SK-MEL-5 (cell line): Measurements from ENCODE around the gene MAT2A. TPM values are rescaled to one million over a fixed set of nuclear protein-coding genes. Genes with fewer than 3 reads are reported as not detected.
"Not testable (repeated sequence)": the region's sequence is repeated elsewhere in the genome, so short reads cannot be mapped to it uniquely, and the experiment has no call there.

Experiments
- DNase-seq: peaks from one replicate; pipeline ENCODE4 v3.0.0-alpha.2; 2016; ENCODE audit warnings: low read depth, low spot score
- in situ Hi-C: cut with HindIII; loops from 2 replicates; pipeline ENCODE4 v1.10.0; 2016; ENCODE audit warnings: low sequenced_read_pairs, high pct_unique_total_duplicates, low pct_unique_long_range_greater_than_20kb
- total RNA-seq: library from RNA; depleted of rRNA; stranded (reverse); fragments of >200 nt; shearing (Covaris generic); gene quantifications from 2 replicates; pipeline ENCODE4 v1.2.3, GENCODE V29; 2014

MAT2A gene
- total RNA-seq, 1 experiment from 2014 or later, result 88.9 TPM

DNA sequence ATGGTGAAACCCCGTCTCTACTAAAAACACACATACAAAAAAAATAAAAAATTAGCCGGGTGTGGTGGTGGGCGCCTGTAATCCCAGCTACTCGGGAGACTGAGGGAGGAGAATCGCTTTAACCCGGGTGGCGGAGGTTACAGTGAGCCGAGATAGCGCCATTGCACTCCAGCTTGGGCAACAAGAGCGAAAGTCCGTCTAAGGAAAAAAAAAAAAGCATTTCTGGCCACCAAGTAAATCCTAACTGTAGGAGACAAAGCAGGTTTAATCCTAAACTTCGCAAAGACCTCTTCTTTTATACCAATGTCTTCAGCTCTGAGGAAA, 21.4 kb downstream of the MAT2A start:
- in situ Hi-C loops, DNase-seq: not testable (repeated sequence)

DNA sequence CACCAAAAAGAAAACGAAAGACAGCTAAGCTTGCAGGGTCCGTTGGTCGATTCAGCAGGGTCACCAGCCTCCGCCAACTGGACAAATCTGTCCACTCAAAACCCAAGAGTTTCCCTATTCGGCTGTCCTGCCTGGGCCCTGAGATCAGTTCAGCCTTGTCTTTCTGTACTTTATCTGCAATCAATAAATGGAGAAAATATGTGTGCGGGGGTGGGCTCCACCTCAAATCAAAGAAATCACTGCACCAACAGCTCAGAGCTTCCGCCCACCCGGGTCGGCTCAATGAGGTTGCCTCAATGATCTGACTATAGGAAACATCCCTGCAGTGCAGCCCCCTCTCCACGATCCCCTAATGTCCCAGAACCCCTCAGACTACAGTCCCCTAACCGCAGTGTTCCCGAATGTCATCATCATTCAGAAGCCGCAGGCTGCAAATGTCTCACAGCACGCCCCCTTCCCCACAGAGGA, 21.9 kb downstream of the MAT2A start:
- DNase-seq, result no peak
- in situ Hi-C loops, result no loop called here

DNA sequence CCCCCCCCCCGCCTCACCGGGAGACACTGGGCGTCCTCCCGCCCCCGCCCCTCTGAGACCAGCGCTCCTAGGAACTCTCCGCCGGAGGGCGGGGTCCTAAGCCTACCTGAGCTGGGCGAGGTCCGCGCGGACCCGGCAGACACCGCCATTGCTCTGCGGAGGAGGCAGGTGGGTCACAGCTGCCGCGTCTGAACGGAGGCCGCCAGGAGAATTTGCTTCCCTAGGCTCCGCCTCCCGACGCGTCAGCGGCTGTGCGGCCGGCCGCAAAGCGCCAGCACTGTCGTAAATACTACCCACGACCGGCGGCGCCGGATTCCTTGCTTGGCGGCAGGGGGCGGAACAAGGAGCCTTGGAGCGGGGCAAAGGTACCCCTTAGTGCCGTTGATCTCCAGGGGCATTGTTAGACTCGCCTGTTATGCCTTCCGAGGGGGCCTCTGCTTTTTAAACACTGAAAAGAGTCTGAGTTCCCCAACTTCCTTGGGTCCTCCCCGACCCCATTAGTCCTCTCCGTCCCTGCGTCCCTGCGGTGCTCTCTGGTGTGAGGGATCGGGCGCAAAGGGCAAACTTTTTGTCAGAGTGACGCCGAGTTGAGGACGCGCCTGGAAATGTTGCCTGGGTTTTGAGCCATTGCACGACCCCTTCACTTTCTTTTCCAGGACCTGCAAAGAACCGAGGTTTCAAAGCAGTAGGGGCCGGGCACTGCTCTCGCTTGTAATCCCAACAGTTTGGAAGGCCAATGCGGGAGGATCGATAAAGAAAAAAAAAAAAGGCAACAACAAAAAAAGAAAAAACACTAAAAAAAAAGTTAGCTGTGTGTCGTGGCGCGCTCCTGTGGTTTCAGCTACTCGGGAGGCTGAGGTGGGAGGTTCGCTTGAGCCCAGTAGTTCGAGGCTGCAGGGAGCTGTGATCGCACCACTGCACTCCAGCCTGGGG, 22.6 kb downstream of the MAT2A start, which contains the start of gene GGCX:
Gene GGCX (minus strand): TSS at position 214 of the 933 bp plus-strand sequence. CDS start 65 bp downstream, at position 149.
- DNase-seq, result peak; percentile 95
- in situ Hi-C loops, result no loop called here

DNA sequence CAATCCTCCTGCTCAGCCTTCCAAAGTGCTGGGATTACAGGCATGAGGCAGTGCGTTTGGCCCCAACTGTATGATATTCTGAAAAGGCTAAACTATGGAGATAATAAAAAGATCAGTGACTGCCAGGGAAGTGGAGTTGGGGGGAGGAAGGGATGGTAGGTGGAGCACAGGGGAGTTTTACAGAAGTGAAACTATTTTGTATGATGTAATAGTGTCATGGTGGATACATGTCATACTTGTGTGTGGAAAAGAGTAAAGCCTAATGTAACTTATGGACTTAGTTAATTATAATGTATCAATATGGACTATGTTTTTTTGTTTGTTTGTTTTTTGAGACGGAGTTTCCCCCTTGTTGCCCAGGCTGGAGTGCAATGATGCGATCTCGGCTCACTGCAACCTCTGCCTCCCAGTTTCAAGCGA, 25.2 kb downstream of the MAT2A start:
- in situ Hi-C loops, result no loop called here
- DNase-seq, result no peak

DNA sequence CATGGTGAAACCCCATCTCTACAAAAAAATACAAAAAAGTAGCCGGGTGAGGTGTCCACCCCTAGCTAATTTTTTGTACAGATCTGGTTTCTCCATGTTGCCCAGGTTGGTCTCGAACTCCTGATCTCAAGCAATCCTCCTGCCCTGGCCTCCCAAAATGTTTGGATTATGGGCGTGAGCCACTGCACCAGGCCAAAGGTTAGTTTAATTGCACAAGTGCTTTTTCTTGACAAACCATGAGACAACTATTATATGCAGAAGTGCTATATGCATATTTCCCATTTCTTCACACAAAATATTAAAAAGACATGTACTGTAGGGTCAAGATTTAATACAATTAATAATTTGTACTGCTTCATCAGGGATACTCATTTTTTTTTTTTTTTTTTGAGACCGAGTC, 27.3 kb downstream of the MAT2A start:
- no peak for DNase-seq
- in situ Hi-C loops, result no loop called here

DNA sequence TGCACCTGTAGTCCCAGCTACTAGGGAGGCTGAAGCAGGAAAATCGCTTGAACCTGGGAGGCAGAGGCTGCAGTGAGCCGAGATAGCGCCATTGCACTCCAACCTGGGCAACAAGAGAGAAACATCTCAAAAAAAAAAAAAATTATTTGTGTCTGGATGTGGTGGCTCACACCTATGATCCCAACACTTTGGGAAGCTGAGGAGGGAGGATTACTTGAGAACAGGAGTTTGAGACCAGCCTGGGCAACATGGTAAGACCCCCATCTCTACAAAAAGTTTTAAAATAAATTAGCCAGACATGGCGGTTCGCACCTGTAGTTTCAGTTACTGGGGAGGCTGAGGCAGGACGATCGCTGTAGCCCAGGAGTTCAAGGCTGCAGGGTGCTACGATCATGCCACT, 36.8 kb downstream of the MAT2A start:
- in situ Hi-C loops, result no loop called here
- DNase-seq, result no peak

DNA sequence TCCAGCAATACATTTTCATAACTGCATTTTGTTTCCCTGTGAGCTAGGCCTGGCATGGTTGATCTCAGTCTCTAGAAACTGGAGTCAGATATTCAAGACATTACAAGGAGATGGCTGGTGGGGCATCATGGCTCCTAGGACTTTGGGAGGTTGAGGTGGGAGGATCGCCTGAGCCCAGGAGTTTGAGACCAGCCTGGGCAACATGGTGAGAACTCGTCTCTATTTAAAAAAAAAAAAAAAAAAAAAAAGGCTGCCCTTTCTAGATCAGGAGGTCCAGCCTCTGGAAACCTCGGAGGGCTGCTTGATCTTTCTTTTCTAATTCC, 38.1 kb downstream of the MAT2A start:
- in situ Hi-C loops, result no loop called here
- DNase-seq, result no peak

DNA sequence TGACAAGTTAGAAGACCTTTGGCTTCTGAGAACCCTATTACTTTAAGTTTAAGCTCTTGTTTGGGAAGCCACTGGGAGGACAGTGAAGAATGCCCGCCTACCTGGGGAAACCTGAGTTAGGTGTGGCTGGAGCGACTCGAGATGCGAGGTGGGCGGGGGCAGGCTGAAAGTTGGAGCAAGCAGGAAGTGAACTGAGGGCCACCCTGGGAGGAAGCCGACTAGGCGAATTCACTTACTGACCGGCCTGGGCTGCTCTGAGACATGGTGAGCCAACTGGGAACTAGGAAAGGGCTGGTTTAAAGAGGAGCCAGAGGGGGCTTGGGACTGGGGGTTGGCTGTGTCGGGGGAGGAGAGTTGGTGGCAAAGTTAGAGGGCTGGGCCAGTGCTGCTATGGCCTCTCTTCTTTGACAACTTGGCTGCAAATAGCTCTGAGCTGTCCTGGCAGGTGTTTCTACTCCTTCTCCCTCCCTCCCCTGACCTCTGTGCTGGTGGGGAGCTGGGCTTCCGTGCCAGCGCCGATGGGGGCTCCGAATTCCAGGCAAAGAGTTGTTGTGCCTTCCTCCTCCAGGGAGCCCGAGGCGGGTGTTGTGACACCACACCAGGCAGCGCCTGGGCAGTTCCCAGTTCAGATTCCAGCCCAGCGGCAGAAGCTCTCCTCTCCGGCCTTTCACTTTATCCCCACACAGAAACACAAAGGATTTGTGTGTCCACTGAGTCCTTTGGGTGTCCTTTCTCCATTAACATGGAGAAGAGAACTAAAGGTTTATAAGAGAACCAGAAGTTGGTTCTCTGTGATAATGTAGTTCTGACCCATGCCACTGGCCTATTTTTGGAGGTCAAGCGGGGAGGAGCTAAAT, 38.6 kb downstream of the MAT2A start, which contains the start of gene VAMP8:
Gene VAMP8 (plus strand): TSS at position 201 of the 857 bp plus-strand sequence. CDS start 61 bp downstream, at position 262.
- in situ Hi-C loops, result no loop called here
- peak; percentile 56 for DNase-seq

DNA sequence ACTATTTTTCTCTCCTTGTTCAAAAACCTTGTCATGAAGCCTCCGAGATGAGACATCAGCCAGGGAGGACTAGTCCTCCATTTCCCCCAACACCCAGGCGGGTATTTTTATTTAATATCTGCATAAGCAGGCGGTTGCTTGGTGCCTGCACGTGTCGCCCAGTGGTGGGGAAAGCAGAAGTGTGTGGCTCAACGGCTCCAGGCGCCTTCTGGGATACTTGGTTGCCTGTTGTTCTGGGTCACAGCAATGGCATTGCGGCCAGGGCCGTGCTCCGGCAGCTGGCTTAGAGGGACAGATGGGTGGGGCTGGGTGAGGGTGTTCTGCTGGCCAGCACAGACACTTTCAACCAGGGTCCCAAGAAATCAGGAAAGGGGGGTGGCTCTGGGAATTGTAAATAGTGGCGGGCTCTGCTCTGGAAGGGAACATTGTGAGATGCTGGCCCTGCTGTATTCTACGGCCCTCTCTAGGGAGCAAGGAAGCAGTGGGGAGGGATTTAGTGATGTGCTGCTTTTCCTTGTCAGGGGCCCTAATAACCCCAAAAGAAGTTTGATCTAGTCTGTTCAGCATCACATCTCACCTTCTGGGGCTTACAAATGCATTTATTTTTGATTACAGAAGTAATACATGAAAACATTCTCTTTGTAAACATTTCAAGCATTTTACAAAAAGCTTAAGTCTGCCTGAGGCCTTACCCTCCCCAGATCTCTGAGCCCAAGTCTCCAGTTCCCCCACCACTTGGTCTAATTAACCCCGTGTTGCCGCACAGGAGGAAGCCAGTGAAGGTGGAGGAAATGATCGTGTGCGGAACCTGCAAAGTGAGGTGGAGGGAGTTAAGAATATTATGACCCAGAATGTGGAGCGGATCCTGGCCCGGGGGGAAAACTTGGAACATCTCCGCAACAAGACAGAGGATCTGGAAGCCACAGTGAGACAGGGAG, 39.5 kb downstream of the MAT2A start:
- DNase-seq, result no peak
- in situ Hi-C loops, result no loop called here

DNA sequence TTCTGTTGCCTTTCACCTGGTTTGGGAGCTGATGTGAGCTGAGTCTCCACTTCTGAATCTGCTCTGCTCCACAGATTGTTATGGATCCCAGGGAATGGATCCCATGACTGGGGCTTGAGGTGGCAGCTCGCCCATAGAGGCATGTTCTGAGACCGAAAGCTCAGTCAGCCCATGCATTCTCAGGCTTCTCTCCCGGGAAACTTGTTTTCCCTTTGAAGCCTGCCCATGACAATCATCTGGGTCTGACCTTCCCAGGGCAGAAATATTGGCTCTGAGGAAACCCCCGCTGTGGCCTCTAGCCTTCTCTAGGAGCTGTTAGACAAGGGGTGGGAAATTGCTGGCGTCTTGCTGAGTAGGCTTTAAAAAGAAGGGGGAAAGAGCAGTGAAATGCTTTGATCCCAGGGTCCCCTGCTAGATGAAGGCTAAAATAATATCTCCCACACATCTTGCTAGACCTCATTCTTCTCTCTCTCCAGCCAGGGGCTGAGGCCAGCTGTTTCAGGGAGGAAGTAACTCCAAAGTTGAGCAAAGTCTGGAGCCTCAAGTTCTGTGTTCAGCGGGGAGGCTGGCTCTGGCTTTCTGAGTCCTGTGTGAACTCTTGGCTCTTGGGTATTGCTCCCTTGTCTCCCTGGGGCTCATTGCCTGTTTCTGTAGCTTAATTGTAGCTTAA, 40.4 kb downstream of the MAT2A start:
- in situ Hi-C loops, result no loop called here

DNA sequence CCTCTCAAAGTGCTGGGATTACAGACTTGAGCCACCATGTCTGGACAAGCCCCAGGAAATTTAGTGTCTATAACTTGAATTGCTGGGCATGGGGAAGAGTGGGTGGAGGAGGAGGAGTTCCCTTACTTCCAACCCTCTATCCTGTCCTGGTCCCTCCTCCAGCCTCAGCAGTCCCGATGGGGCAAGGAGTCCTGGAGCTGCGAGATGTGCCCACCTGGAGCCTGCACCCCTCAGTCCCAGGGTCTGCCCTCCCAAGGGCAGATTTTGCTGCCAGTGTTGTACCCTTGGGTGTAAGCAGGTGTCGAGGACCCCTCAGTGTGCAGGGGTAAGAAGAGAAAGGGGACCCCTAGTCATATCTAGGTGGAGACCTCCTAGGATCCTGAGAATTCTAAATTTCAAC, 41.2 kb downstream of the MAT2A start:
- DNase-seq, result no peak
- in situ Hi-C loops, result no loop called here

More for the DNA sequence above, 40.4 kb downstream of the MAT2A start:
- DNase-seq, result no peak

DNA sequence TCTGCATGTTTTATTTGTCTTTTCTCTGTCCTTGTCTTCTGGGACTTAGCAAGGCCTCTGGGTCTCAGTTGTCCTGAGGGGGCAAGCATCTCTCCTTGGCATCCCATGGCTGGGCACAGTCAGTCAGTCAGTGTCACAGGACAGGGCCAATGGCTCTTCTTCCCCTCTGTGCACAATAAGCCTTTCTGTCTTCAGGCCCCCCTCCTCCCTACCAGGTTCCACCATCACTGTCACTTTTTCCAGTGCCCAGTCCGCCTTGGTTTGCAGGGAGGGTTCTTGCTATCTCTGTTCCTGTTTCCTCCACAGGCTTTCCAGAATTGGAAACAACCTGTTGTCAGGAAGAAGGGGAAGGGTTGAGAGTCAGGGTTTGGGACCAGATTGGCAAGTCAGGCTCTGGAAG, 43.5 kb downstream of the MAT2A start:
- in situ Hi-C loops, result no loop called here
- DNase-seq, result peak; percentile 32

DNA sequence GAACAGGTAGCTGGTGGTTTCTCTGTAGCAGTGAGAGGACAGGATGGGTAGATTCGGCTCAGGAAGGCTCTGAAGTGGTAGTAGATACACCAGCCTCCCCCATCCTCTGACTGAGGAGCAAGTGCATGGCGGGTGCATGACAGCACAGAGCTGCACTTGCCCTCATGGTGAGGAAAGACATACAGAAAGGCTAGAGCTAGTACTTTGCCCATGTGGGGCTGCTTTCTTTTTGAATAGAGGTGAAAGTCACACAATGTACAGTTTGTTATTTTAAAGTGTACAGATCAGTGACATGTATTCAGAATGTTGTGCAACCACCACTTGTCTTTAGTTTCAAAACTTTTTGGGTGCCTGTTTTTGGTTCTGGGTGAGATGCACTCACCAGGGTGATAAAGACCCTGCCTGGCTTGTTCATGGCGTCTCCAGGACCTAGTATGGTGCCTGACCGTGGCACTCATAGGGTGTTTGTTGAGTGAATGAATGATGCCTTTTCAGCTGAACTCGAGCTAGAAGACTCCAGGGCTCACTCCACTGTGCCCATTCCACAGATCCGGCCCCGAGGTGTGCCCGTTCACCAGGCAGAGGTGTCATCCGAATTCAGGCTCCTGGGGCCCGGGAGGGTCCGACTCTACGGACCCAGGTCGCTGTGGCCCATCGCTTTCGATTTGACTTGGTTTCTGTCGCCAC, 44.8 kb downstream of the MAT2A start:
- in situ Hi-C loops, result no loop called here
- no peak for DNase-seq

DNA sequence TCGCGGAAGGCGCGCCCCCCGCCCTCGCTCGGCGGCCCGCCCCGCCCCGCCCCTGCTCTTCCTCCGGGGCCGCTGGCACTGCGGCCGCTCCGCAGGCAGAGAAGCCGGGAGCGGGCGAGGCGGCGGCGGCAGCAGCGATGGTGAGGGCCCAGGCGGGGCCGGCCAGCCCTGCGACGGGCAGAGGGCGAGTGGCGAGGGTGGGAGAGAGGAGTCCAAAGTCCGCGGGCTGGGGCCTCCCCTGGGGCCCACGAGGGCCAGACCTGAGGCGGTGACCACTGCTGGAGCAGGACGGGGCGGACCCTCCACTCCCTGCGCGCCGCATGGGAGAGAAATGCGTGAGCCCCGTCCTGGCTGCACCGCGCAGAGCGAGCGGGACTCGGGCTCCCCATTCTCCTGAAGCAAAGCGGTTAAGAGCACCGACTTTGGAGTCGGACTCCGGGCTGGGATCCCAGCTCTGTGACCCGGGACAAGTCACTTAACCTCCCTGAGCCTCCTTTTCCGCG, 45.4 kb downstream of the MAT2A start, which contains the start of gene VAMP5:
Gene VAMP5 (plus strand): TSS at position 78 of the 503 bp plus-strand sequence. CDS start 60 bp downstream, at position 138.
- in situ Hi-C loops, result no loop called here
- DNase-seq, result no peak

DNA sequence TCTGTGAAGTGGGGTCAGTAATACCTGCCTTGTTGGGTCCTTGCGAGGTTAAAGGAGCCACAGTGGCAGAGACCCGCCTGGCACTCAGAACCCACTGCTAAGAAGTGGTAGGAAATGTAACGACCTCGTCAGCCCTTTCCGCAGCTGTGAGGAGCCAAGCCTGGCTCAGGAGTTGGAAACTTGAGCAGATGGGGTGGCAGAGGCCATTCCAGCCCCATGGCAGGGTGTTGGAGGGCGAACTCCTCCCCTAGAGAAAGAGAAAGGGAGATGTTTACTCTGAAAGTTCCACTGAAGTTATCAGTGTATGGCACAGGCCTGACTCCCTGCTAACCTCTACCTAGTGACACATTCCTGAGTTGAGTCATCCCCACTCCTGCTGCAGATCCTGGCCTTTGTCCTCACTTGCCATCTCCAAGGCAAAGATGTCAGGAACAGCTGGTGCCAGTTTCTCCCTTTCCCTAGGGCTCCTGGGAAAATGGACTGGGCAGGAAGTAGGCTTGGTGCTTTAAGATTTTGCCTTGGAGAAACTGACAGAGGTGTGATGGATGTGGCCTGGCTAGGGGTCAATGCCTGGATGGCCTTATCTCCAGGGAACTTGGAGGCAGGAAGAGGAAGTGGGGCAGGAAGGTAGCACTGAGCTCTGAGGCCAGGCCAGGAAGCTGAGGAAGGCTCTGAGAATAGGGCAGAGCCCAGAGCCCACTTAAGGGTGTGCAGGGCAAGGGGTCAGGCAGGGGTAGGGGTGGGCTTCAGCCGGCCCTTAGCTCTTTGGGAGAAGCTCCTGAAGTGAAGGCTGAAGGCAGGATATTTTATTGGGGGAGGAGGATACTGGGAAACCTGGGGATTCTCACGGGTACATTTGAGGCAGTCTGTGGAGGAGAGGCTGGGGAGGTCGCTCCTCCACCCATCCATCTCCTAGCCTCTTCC, 46.2 kb downstream of the MAT2A start:
- no peak for DNase-seq
- in situ Hi-C loops, result no loop called here
